Measurements from ENCODE around the gene ACADVL. TPM values are rescaled to one million over a fixed set of nuclear protein-coding genes. Genes with fewer than 3 reads are reported as not detected.
"Not testable (repeated sequence)": the region's sequence is repeated elsewhere in the genome, so short reads cannot be mapped to it uniquely, and the experiment has no call there.

The ACADVL gene
- total RNA-seq, 1 experiment from 2014 or later: 362 TPM

DNA sequence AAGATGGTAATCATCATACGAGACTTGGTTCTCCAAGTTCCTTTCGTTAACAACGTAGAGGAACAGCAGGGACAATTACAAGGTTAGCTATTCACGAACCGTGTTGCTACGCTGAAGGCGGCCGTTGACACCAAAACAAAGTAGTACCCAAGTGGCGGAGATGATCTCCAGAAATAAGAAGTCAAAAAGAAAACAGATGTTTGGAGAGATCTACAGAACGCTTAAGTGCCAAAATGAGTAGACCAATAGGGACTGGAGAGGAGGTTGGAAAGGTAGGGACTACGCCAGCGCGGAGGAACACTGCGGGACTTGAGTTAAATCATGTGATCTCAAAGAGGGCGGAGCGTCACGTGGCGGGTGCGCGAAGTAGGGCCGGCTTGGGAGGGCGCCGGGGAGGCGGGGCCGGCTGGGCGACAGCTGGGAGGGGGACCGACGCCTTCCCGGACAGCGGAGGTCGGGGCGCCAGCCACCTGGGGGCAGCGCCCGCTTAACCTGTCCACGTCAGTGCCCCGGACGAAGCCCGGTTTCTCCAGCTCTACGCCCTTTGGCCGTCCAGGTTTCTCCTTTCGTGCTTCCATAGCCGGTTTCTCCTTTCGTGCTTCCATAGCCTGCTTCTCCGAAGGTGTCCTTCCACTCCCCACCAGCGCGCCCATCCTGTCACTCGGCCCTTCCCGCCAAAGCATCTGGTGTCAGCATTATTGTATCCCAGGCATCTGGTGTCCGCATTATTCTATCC, 23.1 kb downstream of the ACADVL start:
- Histone ChIP-seq H3K4me3 (ENCODE audit: insufficient read depth, low read depth, low read length) (peak overlapping the region; percentile 69), H3K27me3 (ENCODE audit: control insufficient read depth, insufficient read depth, low read length) (no peaks in the 10 kb centered on the region), H3K36me3 (replicated peaks; ENCODE audit: control insufficient read depth, insufficient read depth, low read length) (peaks cover 12% of the 10 kb centered on the region)
- peak; percentile 99 for DNase-seq

DNA sequence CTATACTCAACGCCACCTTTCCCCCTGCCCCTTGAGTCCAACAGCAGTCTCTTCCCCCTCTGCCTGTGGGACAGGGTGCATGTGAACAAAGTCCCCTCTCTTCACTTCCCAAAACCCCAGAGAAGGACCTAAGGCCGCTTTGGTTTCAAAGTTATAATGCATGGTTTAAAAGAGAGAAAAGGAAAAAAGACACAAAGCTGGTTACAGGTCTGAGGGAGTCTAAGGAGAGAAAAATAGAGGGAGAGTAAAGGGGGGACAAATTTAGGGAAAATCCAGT, 23.7 kb downstream of the ACADVL start:
- DNase-seq: no peak
- H3K27me3 ChIP-seq (ENCODE audit: control insufficient read depth, insufficient read depth, low read length): no peaks in the 10 kb centered on the region

DNA sequence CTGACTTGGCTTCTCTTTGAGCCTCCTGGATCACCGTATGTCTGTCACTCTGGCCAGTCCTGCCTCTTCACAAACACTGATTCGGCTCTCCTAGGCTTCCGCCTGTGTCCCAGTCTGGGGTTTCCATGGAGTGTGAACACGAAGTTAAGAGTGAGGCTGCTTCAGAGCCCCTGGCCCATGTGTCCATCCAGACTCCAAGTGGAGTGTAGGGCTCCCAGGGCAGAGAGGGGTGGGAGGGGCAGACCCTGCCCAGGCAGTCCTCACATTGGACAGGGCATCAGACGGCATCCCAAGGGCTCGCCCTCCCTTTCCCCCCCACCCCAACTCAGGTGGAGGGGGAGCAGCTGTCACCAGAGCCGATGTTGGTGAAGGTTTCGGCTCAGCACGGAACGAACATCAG, 24.1 kb downstream of the ACADVL start:
- peaks cover 12% of the 10 kb centered on the region for H3K36me3 ChIP-seq (replicated peaks; ENCODE audit: control insufficient read depth, insufficient read depth, low read length)
- not testable (repeated sequence) for H3K27me3 ChIP-seq (ENCODE audit: control insufficient read depth, insufficient read depth, low read length); H3K4me3 ChIP-seq (ENCODE audit: insufficient read depth, low read depth, low read length); DNase-seq

More for the DNA sequence above, 23.7 kb downstream of the ACADVL start:
- H3K4me3 ChIP-seq (ENCODE audit: insufficient read depth, low read depth, low read length): peak overlapping the region; percentile 69
- peaks cover 12% of the 10 kb centered on the region for H3K36me3 ChIP-seq (replicated peaks; ENCODE audit: control insufficient read depth, insufficient read depth, low read length)

DNA sequence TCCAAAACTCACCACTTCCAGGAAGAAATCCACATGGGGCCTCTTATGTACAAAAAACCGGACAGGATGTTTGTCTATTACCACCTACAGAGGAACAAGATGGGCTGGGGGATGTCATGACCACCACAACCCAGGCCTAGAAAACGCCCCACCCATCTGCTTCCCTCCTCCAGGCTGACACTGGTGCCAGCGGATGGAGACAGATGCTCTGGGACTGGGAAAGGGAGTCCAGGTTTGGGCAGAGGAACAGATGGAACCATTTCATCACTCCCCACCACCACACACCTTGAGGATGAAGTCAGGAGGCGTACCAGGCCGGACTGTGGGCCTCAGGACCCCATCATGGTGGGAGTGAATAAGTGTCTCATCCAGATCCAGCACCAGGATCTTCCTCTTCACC, 27.0 kb downstream of the ACADVL start:
- Histone ChIP-seq H3K27me3 (ENCODE audit: control insufficient read depth, insufficient read depth, low read length) (no peaks in the 10 kb centered on the region), H3K36me3 (replicated peaks; ENCODE audit: control insufficient read depth, insufficient read depth, low read length) (peaks cover 12% of the 10 kb centered on the region), H3K4me3 (ENCODE audit: insufficient read depth, low read depth, low read length) (no peak overlapping the region)
- no peak for DNase-seq

DNA sequence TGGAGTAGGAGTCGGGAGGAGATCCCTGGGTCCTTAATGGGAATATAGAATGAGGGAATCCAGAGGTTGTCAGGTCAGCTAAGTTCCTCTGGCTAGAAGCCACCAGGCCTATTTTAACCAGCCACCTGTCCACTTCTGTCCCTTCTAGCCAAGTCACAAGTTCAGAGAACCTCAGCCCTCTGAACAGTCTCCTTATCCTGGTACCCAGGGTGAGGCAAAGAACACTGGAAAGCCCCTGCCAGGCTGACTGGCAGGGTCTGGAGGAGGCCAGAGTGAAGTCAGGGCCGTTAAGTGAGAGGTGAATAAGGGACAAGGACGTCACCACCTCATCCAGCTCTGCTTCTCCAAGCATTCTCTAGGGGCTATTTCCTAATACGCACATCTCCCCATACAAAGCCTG, 29.1 kb downstream of the ACADVL start:
- H3K4me3 ChIP-seq (ENCODE audit: insufficient read depth, low read depth, low read length): no peak overlapping the region
- peaks cover 12% of the 10 kb centered on the region for H3K36me3 ChIP-seq (replicated peaks; ENCODE audit: control insufficient read depth, insufficient read depth, low read length)
- no peak for DNase-seq
- H3K27me3 ChIP-seq (ENCODE audit: control insufficient read depth, insufficient read depth, low read length): no peaks in the 10 kb centered on the region

DNA sequence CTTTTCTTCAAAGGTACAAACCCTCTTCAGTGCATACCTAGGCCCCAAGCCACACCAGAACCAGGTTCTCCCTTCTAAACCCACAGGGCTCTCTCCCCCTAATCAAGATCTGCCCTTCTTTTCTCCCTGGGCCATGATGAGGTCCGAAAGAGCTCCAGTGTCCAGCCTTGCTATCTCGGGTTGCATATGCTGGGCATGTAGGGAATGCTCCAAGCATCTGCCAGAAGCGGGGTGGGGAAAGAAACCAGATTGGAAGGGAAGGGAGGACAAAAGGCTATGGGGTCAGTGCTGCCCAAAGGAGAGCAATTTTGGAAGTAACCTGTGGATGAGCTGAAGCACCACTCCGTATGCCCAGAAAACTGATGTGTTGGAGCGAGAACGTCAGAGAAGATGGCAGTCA, 29.5 kb downstream of the ACADVL start:
- no peak overlapping the region for H3K4me3 ChIP-seq (ENCODE audit: insufficient read depth, low read depth, low read length)
- no peaks in the 10 kb centered on the region for H3K27me3 ChIP-seq (ENCODE audit: control insufficient read depth, insufficient read depth, low read length)
- H3K36me3 ChIP-seq (replicated peaks; ENCODE audit: control insufficient read depth, insufficient read depth, low read length): peaks cover 11% of the 10 kb centered on the region
- DNase-seq: no peak

DNA sequence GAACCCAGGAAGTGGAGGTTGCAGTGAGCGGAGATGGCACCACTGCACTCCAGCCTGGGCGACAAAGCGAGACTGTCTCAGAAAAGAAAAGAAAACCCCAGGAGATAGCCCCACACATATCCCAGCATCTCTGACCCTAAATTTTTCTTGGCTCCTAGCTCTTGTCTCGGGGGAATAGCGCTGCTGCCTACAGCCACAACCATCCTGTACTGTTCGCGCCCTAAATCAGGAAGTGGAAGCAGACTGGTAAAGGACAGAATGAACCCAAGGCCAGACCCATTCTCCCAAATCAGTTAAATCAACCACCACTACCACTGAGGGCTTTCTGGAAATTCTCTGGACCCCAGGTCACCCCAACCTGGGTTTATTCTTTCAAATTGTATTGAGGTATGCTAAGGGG, 30.1 kb downstream of the ACADVL start:
- Histone ChIP-seq H3K27me3 (ENCODE audit: control insufficient read depth, insufficient read depth, low read length) (no peaks in the 10 kb centered on the region), H3K4me3 (ENCODE audit: insufficient read depth, low read depth, low read length) (no peak overlapping the region; the same call in 1 of the 2 replicates), H3K36me3 (replicated peaks; ENCODE audit: control insufficient read depth, insufficient read depth, low read length) (peaks cover 8% of the 10 kb centered on the region)
- no peak for DNase-seq

DNA sequence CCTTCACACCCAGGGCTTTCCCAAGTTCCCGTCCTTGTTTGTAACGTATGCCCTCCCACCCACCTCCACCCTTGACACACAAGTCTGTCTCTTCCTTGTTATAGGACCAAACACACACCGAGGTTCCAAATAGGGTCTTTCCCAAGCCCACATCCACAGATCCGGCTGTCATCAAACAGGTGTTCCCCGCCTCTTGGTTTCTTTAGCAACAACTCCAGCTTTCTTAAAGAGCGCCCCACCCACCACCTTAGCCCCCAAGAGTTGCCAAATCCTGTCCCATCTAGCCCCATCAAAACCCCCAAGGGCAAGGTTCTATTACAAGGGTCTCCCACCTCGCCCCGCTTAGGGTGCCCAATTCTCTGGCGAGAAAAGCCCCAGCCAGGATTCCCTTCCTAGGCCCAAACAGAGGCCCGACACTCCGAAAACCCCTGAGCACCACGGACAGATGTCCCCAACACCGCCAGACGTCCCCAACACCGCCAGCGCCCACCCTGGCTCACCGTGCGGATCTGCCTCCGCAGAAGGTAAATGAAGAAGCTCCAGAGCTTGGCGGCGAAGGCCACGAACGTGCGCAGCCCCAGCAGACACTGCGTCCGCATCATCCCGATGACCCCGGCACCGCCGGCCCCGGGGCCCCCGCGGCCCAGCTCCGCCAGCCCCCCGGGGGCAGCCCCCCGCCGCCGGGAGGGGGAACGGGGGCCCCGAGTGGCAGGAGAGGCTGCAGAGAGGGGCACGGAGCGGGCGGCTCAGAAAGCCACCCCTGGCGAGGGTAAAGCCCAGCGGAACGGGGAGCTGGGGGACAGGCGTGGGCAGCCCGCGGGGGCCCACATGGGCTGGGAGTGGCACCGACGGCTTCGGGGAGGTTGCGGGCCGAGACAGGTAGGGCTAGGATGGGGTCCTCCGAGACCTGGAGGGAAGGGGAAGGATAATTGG, 31.2 kb downstream of the ACADVL start:
- peak overlapping the region; percentile 99 for H3K4me3 ChIP-seq (ENCODE audit: insufficient read depth, low read depth, low read length)
- DNase-seq: no peak
- H3K36me3 ChIP-seq (replicated peaks; ENCODE audit: control insufficient read depth, insufficient read depth, low read length): peaks cover 7% of the 10 kb centered on the region
- no peaks in the 10 kb centered on the region for H3K27me3 ChIP-seq (ENCODE audit: control insufficient read depth, insufficient read depth, low read length)

DNA sequence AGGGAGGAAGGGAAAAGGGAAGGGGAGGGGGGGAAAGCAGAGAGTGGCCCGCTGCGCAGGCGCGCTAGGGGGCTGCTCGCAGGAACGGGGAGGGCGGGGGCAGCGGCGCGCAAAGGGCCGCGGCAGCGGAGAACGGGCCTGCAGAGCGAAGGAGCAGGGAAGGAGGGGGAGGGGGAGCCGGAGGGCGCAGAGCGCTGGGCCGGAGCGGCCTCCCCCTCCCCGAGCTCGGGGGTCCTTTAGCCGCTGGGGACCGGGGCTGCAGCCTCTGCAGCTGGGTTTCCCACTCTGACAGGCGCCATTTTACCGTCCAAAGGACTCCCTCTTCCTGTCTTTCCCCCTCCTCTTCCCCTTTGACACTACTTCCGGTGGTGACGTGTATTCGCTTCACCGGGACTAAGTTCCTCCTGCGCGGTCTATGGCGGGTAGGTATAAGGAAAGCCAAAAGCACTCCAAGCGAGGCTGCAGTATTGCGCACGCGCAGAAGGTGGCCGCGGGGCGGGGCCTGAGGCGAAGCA, 32.0 kb downstream of the ACADVL start, which contains the start of gene CTDNEP1:
Gene CTDNEP1, minus strand, starts transcription at position 74 of the 515 bp plus-strand sequence. CDS start 438 bp downstream, outside the sequence.
- Histone ChIP-seq H3K27me3 (ENCODE audit: control insufficient read depth, insufficient read depth, low read length) (no peaks in the 10 kb centered on the region), H3K36me3 (replicated peaks; ENCODE audit: control insufficient read depth, insufficient read depth, low read length) (peaks cover 7% of the 10 kb centered on the region), H3K4me3 (ENCODE audit: insufficient read depth, low read depth, low read length) (peak within 1 kb of the TSS; percentile 99)
- DNase-seq: peak; percentile 98

DNA sequence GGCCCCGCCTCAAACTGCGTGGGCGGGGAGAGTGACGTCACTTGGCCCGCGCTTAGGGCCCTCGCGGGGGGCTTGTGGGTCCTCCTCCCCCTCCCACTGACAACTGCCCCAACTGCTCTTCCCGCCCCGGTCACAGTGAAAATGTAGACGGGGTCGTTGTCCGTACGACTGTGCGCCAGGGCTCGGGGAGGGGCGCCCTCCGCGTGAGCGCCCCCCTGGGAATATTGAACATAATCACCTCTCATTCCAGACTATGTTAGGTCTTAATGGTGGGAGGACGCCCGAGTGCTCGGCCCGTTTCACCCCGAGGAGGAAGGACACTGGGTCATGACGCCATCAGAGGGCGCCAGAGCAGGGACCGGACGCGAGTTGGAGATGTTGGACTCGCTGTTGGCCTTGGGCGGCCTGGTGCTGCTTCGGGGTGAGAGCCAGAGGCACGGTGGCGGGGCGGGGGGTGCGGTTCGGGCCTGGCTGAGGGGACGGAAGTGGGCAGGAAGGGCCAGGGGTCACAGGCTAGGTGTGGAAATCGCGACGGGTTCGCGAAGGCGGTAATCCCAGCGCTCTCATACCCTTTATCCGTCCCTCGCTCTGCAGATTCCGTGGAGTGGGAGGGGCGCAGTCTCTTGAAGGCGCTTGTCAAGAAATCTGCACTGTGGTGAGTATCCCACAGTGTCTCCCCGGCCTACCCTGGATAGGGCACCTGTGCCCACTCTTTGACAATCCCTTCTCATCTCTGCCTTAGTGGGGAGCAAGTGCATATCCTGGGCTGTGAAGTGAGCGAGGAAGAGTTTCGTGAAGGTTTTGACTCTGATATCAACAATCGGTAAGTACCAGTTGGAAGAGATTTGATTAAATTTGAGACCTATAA, 32.7 kb downstream of the ACADVL start, which contains the start of gene ELP5:
Gene ELP5, plus strand, starts transcription at position 40 of the 868 bp plus-strand sequence. Its CDS starts 336 bp downstream, at position 376.
- Histone ChIP-seq H3K4me3 (ENCODE audit: insufficient read depth, low read depth, low read length) (peak within 1 kb of the TSS; percentile 99), H3K27me3 (ENCODE audit: control insufficient read depth, insufficient read depth, low read length) (no peaks in the 10 kb centered on the region), H3K36me3 (replicated peaks; ENCODE audit: control insufficient read depth, insufficient read depth, low read length) (peaks cover 8% of the 10 kb centered on the region)
- peak; percentile 96 for DNase-seq

DNA sequence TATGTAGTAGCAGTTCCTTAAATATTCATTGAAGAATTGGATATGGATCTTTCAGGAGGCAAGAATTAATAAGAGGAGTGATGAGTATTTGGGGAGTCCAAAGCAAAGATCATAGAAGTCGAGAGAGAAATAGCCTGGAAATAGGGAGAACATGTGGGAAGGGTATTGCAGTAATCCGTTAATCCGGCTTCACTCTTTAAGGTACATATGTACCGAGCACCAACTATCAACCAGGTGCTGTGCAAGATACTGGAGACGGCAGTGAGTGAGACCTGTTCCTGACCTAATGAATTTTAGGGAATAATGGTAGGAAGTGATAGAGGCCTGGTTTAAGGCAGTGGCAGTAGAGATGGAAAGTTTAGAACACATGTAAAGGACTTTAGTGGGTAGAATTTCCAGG, 33.3 kb downstream of the ACADVL start:
- no peak for DNase-seq
- Histone ChIP-seq H3K27me3 (ENCODE audit: control insufficient read depth, insufficient read depth, low read length) (no peaks in the 10 kb centered on the region), H3K36me3 (replicated peaks; ENCODE audit: control insufficient read depth, insufficient read depth, low read length) (peaks cover 8% of the 10 kb centered on the region), H3K4me3 (ENCODE audit: insufficient read depth, low read depth, low read length) (peak overlapping the region; percentile 99)

DNA sequence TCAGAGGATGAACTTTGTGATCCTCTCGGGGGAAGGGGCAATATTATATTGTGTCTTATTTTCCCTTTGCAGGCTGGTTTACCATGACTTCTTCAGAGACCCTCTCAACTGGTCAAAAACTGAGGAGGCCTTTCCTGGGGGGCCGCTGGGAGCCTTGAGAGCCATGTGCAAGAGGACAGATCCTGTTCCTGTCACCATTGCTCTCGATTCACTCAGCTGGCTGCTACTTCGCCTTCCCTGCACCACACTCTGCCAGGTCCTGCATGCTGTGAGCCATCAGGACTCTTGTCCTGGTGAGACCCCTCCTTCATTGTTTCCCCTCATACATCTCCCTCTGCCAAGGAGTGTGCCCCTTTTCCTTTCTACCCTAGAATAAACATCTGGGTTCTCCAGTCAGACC, 34.8 kb downstream of the ACADVL start:
- peaks cover 18% of the 10 kb centered on the region for H3K36me3 ChIP-seq (replicated peaks; ENCODE audit: control insufficient read depth, insufficient read depth, low read length)
- H3K27me3 ChIP-seq (ENCODE audit: control insufficient read depth, insufficient read depth, low read length): no peaks in the 10 kb centered on the region
- H3K4me3 ChIP-seq (ENCODE audit: insufficient read depth, low read depth, low read length): no peak overlapping the region
- no peak for DNase-seq

DNA sequence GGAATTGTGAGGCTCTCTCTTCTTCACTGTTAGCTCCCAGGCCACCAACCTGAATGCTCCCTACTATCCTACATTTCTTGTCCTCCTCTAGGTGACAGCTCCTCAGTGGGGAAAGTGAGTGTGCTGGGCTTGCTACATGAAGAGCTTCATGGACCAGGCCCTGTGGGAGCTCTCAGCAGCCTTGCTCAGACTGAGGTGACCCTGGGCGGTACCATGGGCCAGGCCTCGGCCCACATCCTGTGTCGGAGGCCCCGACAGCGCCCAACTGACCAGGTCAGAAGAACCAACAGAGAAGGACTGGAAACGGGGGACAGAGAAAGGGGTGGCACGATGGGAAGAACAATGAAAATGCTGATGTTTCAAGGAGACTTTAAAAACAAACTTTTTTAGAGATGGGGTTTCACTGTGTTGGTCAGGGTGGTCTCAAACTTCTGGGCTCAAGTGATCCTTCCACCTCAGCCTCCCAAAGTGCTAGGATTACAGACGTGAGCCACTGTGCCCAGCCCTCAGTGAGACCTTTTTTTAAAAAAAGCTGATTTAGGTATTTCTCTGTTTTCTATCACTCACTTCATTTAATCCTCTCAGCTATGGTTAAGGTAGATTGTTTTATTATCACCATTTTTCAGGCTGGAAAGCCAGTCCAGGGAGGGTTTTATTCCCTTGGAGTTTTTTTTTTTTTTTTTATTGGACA, 37.2 kb downstream of the ACADVL start:
- DNase-seq: no peak
- Histone ChIP-seq H3K4me3 (ENCODE audit: insufficient read depth, low read depth, low read length) (no peak overlapping the region), H3K36me3 (replicated peaks; ENCODE audit: control insufficient read depth, insufficient read depth, low read length) (peaks cover 19% of the 10 kb centered on the region), H3K27me3 (ENCODE audit: control insufficient read depth, insufficient read depth, low read length) (peaks cover 13% of the 10 kb centered on the region; the same call in 1 of the 2 replicates)
